Mononuclear cell (primary cell): ENCODE measurements around the gene EHBP1L1. TPM values are rescaled to one million over a fixed set of nuclear protein-coding genes. Genes with fewer than 3 reads are reported as not detected.

Experiments used
- H3K27me3 ChIP-seq: 2 replicates; pipeline ENCODE4 v1.6.0; 2011; ENCODE audit warnings: low read length, control low read depth; ENCODE audit not compliant: insufficient read depth
- H3K4me1 ChIP-seq: 2 replicates; pipeline ENCODE4 v1.5.1; 2011; ENCODE audit warnings: mild to moderate bottlenecking, low read length, control low read depth; ENCODE audit not compliant: insufficient read depth
- H3K4me3 ChIP-seq: 2 replicates; pipeline ENCODE4 v1.5.1; 2011; ENCODE audit warnings: mild to moderate bottlenecking, low read length, moderate library complexity
- H3K9me3 ChIP-seq: 2 replicates; pipeline ENCODE4 v1.5.1; 2011; ENCODE audit warnings: low read depth, mild to moderate bottlenecking, control low read depth, low read length
- total RNA-seq: library from RNA; depleted of rRNA; stranded (reverse); fragments of >200 nt; gene quantifications from one replicate; pipeline ENCODE4 v1.2.3, GENCODE V29; 2012

The EHBP1L1 gene
- total RNA-seq, 1 donor: 79.1 TPM

- Histone ChIP-seq H3K9me3 (no peaks in the 10 kb centered on the region), H3K4me1 (peaks cover 44% of the 10 kb centered on the region), H3K27me3 (no peaks in the 10 kb centered on the region), H3K4me3 (no peak overlapping the region)
Observed at GRCh38 chr11:65589444-65590239, 13.8 kb downstream of the EHBP1L1 start.

GRCh38 chr11:65590240-65590738, 14.4 kb downstream of the EHBP1L1 start:
- no peak overlapping the region for H3K4me3 ChIP-seq
- H3K4me1 ChIP-seq: peaks cover 50% of the 10 kb centered on the region
- no peaks in the 10 kb centered on the region for H3K9me3 ChIP-seq
- no peaks in the 10 kb centered on the region for H3K27me3 ChIP-seq

GRCh38 chr11:65591939-65592857, 16.3 kb downstream of the EHBP1L1 start:
- H3K4me1 ChIP-seq: peaks cover 39% of the 10 kb centered on the region
- H3K9me3 ChIP-seq: no peaks in the 10 kb centered on the region

GRCh38 chr11:65592858-65593517, 17.1 kb downstream of the EHBP1L1 start:
- no peaks in the 10 kb centered on the region for H3K27me3 ChIP-seq
- peaks cover 31% of the 10 kb centered on the region for H3K4me1 ChIP-seq
- no peaks in the 10 kb centered on the region for H3K9me3 ChIP-seq
- no peak overlapping the region for H3K4me3 ChIP-seq

More at GRCh38 chr11:65591939-65592857, 16.3 kb downstream of the EHBP1L1 start:
- Histone ChIP-seq H3K27me3 (no peaks in the 10 kb centered on the region), H3K4me3 (no peak overlapping the region)

- peaks cover 24% of the 10 kb centered on the region for H3K4me1 ChIP-seq
- no peaks in the 10 kb centered on the region for H3K27me3 ChIP-seq
- no peak overlapping the region for H3K4me3 ChIP-seq
- H3K9me3 ChIP-seq: no peaks in the 10 kb centered on the region
Observed at GRCh38 chr11:65593518-65594414, 17.9 kb downstream of the EHBP1L1 start.

- H3K9me3 ChIP-seq: no peaks in the 10 kb centered on the region
- no peaks in the 10 kb centered on the region for H3K27me3 ChIP-seq
- H3K4me1 ChIP-seq: peaks cover 15% of the 10 kb centered on the region
- H3K4me3 ChIP-seq: no peak overlapping the region
Observed at GRCh38 chr11:65595131-65595530, 19.3 kb downstream of the EHBP1L1 start.

- no peaks in the 10 kb centered on the region for H3K9me3 ChIP-seq
- H3K4me1 ChIP-seq: peaks cover 15% of the 10 kb centered on the region
- H3K27me3 ChIP-seq: no peaks in the 10 kb centered on the region
- no peak within 1 kb of the TSS for H3K4me3 ChIP-seq
Observed at GRCh38 chr11:65595543-65596281, 19.9 kb downstream of the EHBP1L1 start, which contains the start of gene KCNK7. TSS of gene KCNK7 (minus strand) at chr11:65595800. CDS start at chr11:65595772, 28 bp downstream.

GRCh38 chr11:65596520-65596919, 20.7 kb downstream of the EHBP1L1 start:
- no peaks in the 10 kb centered on the region for H3K9me3 ChIP-seq
- no peak overlapping the region for H3K4me3 ChIP-seq
- peaks cover 15% of the 10 kb centered on the region for H3K4me1 ChIP-seq
- no peaks in the 10 kb centered on the region for H3K27me3 ChIP-seq

GRCh38 chr11:65598258-65598699, 22.4 kb downstream of the EHBP1L1 start:
- Histone ChIP-seq H3K9me3 (no peaks in the 10 kb centered on the region), H3K4me1 (peaks cover 18% of the 10 kb centered on the region), H3K27me3 (no peaks in the 10 kb centered on the region), H3K4me3 (no peak overlapping the region)

- Histone ChIP-seq H3K9me3 (no peaks in the 10 kb centered on the region), H3K4me1 (peaks cover 19% of the 10 kb centered on the region), H3K4me3 (no peak overlapping the region)
Observed at GRCh38 chr11:65599216-65599954, 23.5 kb downstream of the EHBP1L1 start.

GRCh38 chr11:65599955-65600246, 24.0 kb downstream of the EHBP1L1 start:
- H3K27me3 ChIP-seq: no peaks in the 10 kb centered on the region
- H3K4me3 ChIP-seq: no peak overlapping the region
- H3K4me1 ChIP-seq: peaks cover 16% of the 10 kb centered on the region
- H3K9me3 ChIP-seq: no peaks in the 10 kb centered on the region

More at GRCh38 chr11:65599216-65599954, 23.5 kb downstream of the EHBP1L1 start:
- no peaks in the 10 kb centered on the region for H3K27me3 ChIP-seq

- Histone ChIP-seq H3K9me3 (no peaks in the 10 kb centered on the region), H3K27me3 (no peaks in the 10 kb centered on the region), H3K4me3 (no peak overlapping the region), H3K4me1 (peaks cover 6% of the 10 kb centered on the region)
Observed at GRCh38 chr11:65604258-65604657, 28.4 kb downstream of the EHBP1L1 start.
